NCI-H1105 (cell line): ENCODE results near the gene ARHGEF1.

Experiments
- DNase-seq: peaks from one replicate; lab custom pipeline; 2025; lab: John Stamatoyannopoulos, UW

Gene ARHGEF1

DNA sequence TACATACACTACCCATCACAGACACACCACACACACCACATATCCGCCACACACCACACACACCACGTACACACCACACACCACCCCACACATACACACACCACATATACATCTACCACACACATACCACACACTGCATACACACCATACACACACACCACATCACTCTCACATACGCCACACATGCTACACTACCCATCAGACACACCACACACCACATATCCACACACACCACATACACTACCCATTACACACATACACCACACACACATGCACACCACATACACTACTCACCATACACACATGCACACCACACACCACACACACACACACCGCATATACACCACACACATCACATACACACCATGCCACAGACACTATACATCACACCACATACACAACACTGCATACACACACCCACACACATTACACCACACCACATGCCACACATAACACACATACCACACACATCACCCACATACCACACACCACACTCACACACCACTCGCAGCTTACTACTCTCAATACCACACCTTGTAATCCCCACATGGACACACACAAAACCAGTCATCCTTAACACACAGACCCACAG lies 35.8 kb downstream of the ARHGEF1 start:
- DNase-seq: no peak

- no peak for DNase-seq
Observed at GRCh38 chr19:41919948-41920712, 37.1 kb downstream of the ARHGEF1 start.

DNA sequence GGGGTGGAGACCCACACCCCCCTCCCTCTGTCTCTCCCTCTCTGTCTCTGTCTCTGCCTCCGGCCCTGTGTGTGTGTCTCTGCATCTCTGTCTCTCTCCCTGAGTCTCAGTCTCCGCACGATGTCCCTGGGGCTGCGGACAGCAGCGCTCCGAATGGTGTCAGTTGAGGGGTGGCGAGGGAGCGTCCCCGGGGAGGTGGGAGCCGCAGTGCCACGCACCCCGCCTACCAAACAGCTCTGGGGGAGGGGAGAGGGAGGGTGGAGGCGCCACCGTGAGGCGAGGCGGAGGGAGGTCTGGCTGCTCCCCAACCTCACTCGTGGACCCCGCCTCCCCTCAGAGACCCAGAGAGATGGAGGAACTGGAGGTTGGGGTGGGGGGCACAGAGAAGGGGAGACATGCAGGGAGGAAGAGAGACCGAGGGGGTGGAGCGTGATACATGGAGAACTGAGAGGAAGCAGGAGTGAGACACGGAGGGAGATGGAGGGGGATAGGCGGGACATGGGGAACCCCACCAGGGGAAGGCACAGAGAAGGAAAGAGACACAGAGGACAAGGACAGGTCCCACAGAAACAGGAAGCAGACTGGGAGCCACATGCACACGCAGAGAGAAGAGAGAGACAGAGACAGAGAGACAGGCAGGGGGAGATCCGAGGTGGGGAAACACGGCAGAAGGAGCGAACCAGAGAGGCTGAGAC lies 38.0 kb downstream of the ARHGEF1 start:
- DNase-seq: no peak

DNA sequence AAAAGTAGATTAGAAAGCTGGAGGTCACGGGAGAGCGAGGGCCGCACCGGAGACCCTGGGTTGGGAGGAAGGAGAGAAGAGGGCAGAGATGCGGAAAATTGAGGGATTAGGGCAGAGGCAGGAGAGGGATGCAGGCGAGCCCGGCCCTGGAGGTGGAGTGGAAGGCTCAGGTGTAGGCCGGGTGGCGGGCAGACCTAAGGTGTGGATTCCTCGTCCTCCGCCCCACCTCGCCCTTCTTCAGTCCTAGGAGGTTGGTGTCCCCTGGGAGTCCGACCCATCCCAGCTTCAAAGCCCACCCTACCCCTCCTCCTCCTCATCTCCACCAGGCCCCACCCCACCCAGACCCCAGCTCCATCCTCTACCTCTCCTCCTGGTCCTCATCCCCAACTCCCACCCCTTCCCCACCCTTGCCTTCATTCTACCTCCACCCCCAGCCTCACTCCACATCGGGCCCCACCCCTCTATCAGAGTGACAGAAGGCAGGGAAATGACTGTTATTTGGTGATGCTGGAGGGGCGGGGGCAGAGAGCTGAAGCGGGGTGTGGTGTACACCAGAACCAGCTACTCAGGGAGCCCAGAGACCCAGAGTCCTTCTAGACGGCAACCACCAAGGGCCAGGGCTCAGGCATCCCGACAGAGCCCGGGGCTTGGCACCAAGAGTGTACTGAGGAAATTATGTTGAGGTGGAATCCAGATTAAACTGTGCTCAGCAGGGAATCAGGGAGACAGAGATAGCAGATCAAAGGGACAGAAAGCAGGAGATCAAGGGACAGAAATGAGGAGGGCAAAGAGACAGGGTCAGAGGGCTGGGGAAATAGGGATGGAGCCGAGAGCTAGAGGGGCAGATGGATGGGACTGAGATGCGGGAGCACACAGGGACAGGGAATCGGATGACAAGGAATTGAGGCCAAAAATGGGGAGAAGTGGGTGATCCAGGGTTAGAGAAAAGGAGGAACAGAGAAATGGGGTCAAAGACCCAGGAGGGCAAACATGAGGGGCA lies 38.9 kb downstream of the ARHGEF1 start:
- no peak for DNase-seq

- no peak for DNase-seq
Observed at GRCh38 chr19:41922585-41922984, 39.6 kb downstream of the ARHGEF1 start.

GRCh38 chr19:41923045-41923788 lies 40.2 kb downstream of the ARHGEF1 start:
- no peak for DNase-seq

DNA sequence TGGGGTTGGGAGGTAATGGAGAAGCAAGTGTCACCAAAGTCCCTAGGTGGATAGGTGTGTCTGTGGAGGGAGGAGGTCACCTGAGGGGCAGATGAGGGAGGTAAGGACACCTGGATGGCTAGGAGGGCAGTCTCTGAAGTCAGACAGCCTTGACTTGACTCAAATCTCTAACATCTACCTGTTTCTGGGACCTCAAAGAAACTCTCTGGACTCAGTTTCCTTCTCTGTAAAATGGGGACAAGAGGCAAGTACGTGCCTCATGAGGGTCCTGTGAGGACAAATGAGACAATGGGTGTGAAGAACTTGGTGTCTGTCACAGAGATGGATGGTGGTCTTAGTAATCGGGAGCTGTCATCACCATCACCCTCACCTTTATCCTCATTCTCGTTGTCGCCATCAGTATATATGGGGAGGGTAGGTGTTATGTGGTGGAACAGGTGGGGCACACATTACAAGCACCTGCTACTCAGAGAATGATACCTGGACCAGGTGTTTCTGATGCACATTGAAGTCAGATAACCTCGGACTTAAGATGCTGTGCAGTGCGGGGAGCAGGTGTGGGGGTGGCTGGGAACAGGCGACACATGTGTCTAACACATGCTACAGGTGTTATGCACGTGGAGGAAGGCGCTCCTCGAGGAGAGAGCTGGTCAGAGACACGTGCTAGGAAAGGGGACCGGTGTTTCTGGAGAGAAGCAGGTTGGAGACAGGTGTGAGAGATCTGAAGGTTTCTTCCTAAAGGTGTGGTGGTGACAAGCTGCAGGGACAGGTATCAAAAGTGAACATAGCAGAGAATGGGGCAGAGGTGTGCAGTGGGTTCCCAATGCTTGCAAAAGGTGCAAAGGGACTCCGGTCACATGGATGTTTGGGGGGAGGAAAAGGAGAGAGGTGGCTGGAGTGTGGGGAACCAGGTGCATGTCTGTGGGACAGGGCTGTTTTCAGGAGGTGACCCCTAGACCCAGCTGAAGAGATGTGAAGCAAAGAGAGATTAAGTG lies 41.5 kb downstream of the ARHGEF1 start:
- DNase-seq: no peak

DNA sequence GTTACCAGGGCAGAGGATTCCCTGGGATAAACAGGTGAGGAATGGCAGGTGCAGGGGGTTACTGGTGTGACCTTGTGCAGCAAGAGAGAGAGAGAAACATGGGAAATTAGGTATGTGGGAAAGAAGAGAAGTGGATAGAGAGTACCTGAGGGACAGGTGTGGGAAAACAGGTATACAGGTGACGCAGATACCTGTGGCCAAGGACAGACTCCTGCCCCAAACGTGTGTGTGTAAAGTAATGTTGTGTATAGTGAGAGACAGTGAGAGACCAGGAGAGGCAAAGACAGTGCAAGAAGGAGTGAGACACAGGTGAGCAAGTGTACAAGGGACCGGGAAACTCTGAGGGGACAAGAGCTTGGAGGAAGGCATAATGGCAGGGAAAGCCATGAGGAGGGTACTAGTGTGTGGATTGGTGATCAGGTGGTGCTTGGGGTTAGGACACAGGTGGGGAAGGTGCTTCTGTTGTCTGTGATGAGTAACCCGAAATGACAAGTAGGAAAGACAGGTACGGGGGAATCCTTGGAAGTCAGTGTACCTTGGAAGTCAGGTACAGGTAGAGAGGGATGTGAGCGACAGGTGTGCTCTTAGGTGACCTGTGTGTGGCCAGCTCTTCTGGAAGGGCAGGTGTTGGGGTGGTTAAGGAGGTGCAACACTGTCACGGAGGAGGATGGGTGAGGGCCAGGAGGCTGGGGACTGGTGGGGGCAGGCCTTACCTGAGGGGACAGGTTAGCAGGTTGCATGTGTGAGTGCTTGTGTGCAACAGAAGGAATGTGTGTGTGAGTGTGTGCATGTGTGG lies 42.4 kb downstream of the ARHGEF1 start:
- DNase-seq: no peak

DNA sequence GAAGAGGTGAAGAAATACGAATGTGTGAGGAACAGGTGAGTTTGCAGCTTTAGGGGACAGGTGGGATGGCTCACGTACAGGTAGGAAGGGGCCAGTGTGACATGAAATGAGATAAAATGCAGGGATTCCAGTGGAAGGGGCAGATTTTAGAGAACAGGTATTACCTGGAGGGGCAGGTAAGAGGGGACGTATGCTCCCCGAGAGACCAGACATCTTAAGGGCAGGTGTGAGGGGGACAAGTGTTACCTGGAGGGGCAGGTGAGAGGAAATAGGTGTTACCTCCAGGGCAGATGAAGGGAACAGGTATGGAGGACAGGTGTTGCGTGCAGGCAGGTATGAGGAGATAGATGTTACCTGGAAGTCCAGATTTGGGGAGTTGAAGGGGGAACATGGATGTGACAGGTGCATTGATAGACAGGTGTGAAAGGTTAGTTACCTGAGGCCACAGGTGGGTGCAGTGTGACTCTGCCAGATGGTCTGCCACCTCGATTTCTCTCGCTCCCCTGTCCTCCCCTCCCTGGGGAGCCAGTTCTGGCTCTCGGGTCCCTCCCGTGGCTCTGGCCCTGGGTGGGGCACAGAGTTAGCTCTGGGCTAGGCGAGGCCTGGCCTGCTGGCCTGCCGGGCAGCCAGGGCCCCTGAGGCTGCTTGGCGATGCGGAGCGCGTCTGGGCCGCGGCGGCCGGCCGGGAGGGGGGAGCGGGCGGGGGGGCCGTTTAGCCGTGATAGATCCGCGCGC lies 43.2 kb downstream of the ARHGEF1 start:
- DNase-seq: no peak

DNA sequence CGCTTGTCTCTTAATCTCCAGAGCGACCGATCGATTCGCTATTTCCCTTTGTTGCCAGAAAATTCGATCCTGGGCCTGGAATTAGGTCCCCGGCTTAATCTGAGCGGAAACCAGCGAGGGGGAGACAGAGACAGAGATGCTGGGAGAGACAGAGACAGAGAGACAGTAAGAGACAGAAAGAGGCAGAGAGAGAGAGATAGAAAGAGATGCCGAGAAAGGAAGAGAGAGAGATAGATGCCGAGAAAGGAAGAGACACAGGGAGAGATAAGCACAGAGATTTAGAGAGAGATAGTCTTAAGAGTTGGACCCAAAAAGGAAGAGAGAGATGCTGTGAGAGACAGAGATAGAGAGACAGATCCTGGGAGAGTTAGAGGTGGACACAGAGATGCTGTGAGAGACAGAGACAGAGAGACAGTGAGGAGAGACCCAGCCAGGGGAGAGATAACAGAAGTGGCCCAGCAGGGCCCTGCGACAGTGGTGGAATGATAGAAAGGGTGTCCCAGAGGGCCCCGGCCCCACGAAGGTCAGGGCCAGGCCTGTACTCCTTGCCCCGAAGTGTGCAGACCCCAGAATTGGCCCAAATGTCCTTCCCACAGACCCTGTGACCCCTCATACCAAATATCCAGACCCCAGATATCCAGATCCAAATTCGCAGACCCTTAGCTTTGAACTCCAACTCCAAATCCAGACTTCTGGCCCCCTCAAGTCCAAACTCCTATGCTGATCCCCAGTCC lies 43.9 kb downstream of the ARHGEF1 start:
- DNase-seq: no peak

DNA sequence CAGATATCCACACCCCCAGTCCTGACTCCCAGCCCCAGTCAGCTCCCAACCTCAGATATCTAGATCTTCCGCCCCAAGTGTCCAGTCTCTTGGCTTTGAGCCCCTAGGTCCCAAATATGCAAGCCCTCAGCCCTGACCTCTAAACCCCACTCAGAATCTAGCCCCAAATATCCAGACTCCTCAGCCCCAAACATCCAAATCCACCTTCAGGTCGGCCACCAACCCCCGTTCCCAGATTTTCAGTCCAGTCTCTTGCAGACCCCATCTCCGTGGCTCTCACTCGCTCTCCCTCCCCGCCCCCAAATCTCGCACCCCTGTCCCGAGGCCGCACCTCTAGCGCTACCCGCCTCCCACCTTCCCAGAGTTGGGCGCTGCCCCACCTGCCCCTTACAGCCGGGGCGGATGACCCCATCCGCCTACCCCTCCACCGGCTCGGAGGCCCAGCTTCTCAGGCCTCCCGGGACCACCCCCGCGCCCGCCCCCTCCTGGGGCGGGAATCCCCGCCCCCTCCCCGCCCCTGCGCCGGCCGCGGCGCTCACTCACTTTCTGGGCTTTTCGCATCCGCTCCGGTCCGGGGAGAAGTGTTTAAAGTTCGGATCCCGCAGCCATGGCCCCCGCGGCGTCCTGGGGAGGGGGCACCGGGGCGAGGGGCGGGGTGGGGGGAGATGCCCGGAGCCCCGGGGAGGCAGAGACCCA lies 44.7 kb downstream of the ARHGEF1 start:
- no peak for DNase-seq

GRCh38 chr19:41928221-41928683 lies 45.3 kb downstream of the ARHGEF1 start, which contains the start of gene ERFL:
Gene ERFL (minus strand): TSS chr19:41928449. CDS start chr19:41912919, 15,530 bp downstream.
- no peak for DNase-seq

GRCh38 chr19:41928754-41929535 lies 46.0 kb downstream of the ARHGEF1 start:
- no peak for DNase-seq

GRCh38 chr19:41929536-41930071 lies 46.6 kb downstream of the ARHGEF1 start:
- DNase-seq: no peak

- DNase-seq: no peak
Observed at GRCh38 chr19:41930322-41930722, 47.3 kb downstream of the ARHGEF1 start.
